ENCODE results near the gene CSNK2A1. TPM values are rescaled to one million over a fixed set of nuclear protein-coding genes. Genes with fewer than 3 reads are reported as not detected.

CSNK2A1 gene
- total RNA-seq, 4 donors from 2014 or later: 86.0 to 96.7 (median 90.3) TPM

GRCh38 chr20:492159-492558 is 51.4 kb downstream of the CSNK2A1 start:
- intact Hi-C loops (cut with DNase I; ENCODE audit: low total_unique reads): no loop called here
- 95 to 97% methylated on average over 5 of the region's 5 CpGs for WGBS, 2 donors

DNA sequence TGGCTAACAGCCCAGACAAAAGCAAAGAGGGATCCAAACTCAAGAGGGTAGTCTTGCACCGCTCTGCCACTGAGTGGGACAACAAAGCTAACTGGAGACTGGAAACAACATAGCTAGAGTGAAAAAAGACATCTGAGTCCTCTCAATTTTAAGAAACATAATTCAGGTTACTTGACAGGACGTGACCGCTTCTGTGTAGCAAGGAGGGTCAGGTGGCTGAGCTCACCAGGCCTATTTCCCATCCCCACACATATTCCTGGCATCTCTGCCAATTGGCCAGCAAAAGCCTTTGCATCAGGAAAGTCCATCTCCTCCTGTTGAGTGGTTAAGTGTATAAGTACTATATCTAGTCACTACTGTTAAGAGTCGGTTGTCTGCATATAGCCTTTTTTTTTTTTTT is 55.9 kb downstream of the CSNK2A1 start:
- H3K4me3 ChIP-seq (ENCODE audit: low read depth, poor library complexity, severe bottlenecking): no peak overlapping the region
- WGBS, 2 donors: 90% methylated on average over 4 of the region's 4 CpGs
- no peak for TF ChIP-seq POLR2A (IDR thresholded peaks at IDR 0.05)
- TF ChIP-seq, protein P1, sequence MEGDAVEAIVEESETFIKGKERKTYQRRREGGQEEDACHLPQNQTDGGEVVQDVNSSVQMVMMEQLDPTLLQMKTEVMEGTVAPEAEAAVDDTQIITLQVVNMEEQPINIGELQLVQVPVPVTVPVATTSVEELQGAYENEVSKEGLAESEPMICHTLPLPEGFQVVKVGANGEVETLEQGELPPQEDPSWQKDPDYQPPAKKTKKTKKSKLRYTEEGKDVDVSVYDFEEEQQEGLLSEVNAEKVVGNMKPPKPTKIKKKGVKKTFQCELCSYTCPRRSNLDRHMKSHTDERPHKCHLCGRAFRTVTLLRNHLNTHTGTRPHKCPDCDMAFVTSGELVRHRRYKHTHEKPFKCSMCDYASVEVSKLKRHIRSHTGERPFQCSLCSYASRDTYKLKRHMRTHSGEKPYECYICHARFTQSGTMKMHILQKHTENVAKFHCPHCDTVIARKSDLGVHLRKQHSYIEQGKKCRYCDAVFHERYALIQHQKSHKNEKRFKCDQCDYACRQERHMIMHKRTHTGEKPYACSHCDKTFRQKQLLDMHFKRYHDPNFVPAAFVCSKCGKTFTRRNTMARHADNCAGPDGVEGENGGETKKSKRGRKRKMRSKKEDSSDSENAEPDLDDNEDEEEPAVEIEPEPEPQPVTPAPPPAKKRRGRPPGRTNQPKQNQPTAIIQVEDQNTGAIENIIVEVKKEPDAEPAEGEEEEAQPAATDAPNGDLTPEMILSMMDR (IDR thresholded peaks at IDR 0.05): no peak
- intact Hi-C loops (cut with DNase I; ENCODE audit: low total_unique reads): no loop called here
- no peak for DNase-seq (ENCODE audit: low spot score in 2 of 2)

More at GRCh38 chr20:492159-492558, 51.4 kb downstream of the CSNK2A1 start:
- DNase-seq (ENCODE audit: low spot score in 2 of 2): no peak
- TF ChIP-seq, protein P1 (IDR thresholded peaks at IDR 0.05): no peak
- no peak for TF ChIP-seq POLR2A (IDR thresholded peaks at IDR 0.05)
- H3K4me3 ChIP-seq (ENCODE audit: low read depth, poor library complexity, severe bottlenecking): no peak overlapping the region

DNA sequence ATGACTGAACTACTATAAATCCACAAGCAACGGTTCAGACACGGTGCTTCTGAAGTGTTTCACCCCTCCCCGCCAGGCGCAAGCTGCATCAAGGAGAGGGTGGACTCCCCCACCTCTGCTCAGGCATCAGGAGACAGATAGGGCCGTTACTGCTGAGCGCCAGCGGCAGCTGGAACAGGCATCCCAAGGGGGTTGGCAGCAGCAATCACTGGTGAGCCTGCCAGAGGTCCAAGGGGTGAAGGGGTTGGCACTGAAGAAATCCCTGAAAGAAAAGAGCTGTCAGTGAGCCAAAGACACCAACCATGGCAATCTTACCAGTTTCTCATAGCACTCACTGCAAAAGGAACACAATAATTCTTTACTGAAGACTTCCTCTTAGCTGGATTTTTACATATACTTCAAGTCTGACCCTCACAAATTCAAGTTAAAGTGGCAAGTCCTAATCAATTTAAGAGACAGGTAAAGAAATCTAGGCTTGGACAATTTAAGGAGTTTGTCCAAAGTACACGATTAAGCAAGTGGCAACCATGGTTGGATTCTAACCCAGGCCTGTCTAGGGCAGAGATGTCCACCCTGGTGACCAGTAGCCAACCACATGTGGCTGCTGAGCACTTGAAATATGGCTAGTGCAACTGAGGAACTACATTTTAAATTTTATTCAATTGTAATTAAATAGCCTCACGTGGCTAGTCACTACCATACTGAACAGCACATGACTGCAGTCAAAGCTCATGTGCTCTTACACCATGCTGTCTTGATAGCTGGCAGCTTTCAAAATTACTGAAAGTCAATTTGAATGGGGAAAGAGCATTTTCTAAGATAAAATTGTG is 59.6 kb downstream of the CSNK2A1 start:
- no peak for DNase-seq (ENCODE audit: low spot score in 2 of 2)
- WGBS, 2 donors: 59 to 67% methylated on average over 9 of the region's 9 CpGs

GRCh38 chr20:481167-481566 is 62.4 kb downstream of the CSNK2A1 start:
- WGBS, 2 donors: 79 to 86% methylated on average over 1 of the region's 1 CpG
- no peak for DNase-seq (ENCODE audit: low spot score in 2 of 2)
- no peak for TF ChIP-seq POLR2A (IDR thresholded peaks at IDR 0.05)
- TF ChIP-seq, protein P1 (IDR thresholded peaks at IDR 0.05): no peak
- intact Hi-C loops (cut with DNase I; ENCODE audit: low total_unique reads): loop anchor here (5.0 kb wide), 1 partner anchor 129 kb away; no protein-coding TSS in a partner anchor
- no peak overlapping the region for H3K4me3 ChIP-seq (ENCODE audit: low read depth, poor library complexity, severe bottlenecking)

More for the DNA sequence above, 59.6 kb downstream of the CSNK2A1 start:
- no peak overlapping the region for H3K4me3 ChIP-seq (ENCODE audit: low read depth, poor library complexity, severe bottlenecking)
- no peak for TF ChIP-seq POLR2A (IDR thresholded peaks at IDR 0.05)
- TF ChIP-seq, protein P1 (IDR thresholded peaks at IDR 0.05): no peak
- intact Hi-C loops (cut with DNase I; ENCODE audit: low total_unique reads): loop anchor here (5.0 kb wide), 1 partner anchor 132 kb away; no protein-coding TSS in a partner anchor

- WGBS, 2 donors: 62 to 67% methylated on average over 3 of the region's 3 CpGs
- intact Hi-C loops (cut with DNase I; ENCODE audit: low total_unique reads): loop anchor here (5.0 kb wide), 1 partner anchor 128 kb away; no protein-coding TSS in a partner anchor
- no peak for DNase-seq (ENCODE audit: low spot score in 2 of 2)
- no peak overlapping the region for H3K4me3 ChIP-seq (ENCODE audit: low read depth, poor library complexity, severe bottlenecking)
- TF ChIP-seq, protein P1 (IDR thresholded peaks at IDR 0.05): no peak
- no peak for TF ChIP-seq POLR2A (IDR thresholded peaks at IDR 0.05)
Measured at GRCh38 chr20:480044-480443, 63.5 kb downstream of the CSNK2A1 start.
